ENCODE data around the gene RPP21. TPM values are rescaled to one million over a fixed set of nuclear protein-coding genes. Genes with fewer than 3 reads are reported as not detected.

The RPP21 gene
- total and polyA plus RNA-seq, 10 of the 15 experiments (the other 5 are each of a cell fraction or from before 2014, with no cell fraction given), result 14.3 to 94.6 (median 42.1) TPM

GRCh38 chr6:30325150-30325872 is 19.6 kb upstream of the RPP21 start:
- Histone ChIP-seq H3K36me3 (ENCODE audit: control insufficient read depth in 2 of 2, insufficient read depth in 2 of 2, low read length in 1 of 2) (peaks cover 1 to 10% of the 10 kb centered on the region in 2 experiments; a peak in 3 of 4 replicates), H3K27me3 (replicated peaks in 1 of 2; ENCODE audit: control insufficient read depth in 2 of 2, insufficient read depth in 2 of 2, low read length in 1 of 2) (no peaks in the 10 kb centered on the region), H3K4me2 (ENCODE audit: control insufficient read depth, insufficient read depth) (peak overlapping the region; percentile 98), H3K9me3 (replicated peaks; ENCODE audit: control insufficient read depth, insufficient read depth, low read length) (no peaks in the 10 kb centered on the region), H3K27ac (ENCODE audit: control insufficient read depth, insufficient read depth) (peak overlapping the region; percentile 88), H2AFZ (ENCODE audit: control insufficient read depth, low read depth, low read length) (no peak overlapping the region), H3K79me2 (ENCODE audit: control insufficient read depth, insufficient read depth, low read length) (peaks cover 67% of the 10 kb centered on the region), H4K20me1 (ENCODE audit: control insufficient read depth, insufficient read depth) (no peaks in the 10 kb centered on the region; the same call in 1 of the 2 replicates), H3K4me3 (peak overlapping the region; percentile 95), H3K4me1 (ENCODE audit: control insufficient read depth, insufficient read depth, low read length) (peaks cover 10% of the 10 kb centered on the region), H3K9ac (ENCODE audit: control insufficient read depth, insufficient read depth, low read length) (peak overlapping the region; percentile 92)
- intact Hi-C loops (cut with micrococcal nuclease; ENCODE audit: unreplicated experiment), result loop anchor here (10.0 kb wide), 1 partner anchor 229 kb away; the partner anchor contains the start of genes GNL1 and PRR3
- in situ Hi-C loops (cut with MboI), result no loop called here
- 4% methylated on average over 10 of the region's 10 CpGs for WGBS (ENCODE audit: insufficient coverage, insufficient replicate concordance, low lambda C conversion rate, missing lambda C conversion rate)
- ChIA-PET SMC1A (ENCODE audit: uncharacterized antibody, unreplicated experiment) (interaction anchor here (0.5 to 1.2 kb wide), 7 partner anchors 10 to 113 kb away, joined by 3 to 5 read pairs (median 3); no protein-coding TSS in a partner anchor), CTCF (interaction anchor here (0.7 to 1.5 kb wide), 4 partner anchors 56 to 128 kb away, joined by 3 to 5 read pairs (median 3); no protein-coding TSS in a partner anchor), RAD21 (ENCODE audit: unreplicated experiment) (interaction anchor here (0.6 to 2.2 kb wide), 6 partner anchors 22 to 203 kb away, joined by 3 to 9 read pairs (median 4); partner anchors contain the start of gene TRIM26), POLR2A (interaction anchor here (0.6 to 4.0 kb wide), 12 partner anchors 8 to 216 kb away, joined by 3 to 18 read pairs (median 4); partner anchors contain the start of gene TRIM26)
- FAIRE-seq (peak; percentile 71), DNase-seq (ENCODE audit: low read depth, low spot score) (peak; percentile 23), ATAC-seq (peak; percentile 81)
- TSS peak; percentile 72 for BruUV-seq (replicated peaks)
- TF ChIP-seq NR2F1 (conservative IDR thresholded peaks at IDR 0.05), result no peak
- no peak for TF ChIP-seq MYB (IDR thresholded peaks at IDR 0.05; ENCODE audit: borderline replicate concordance, low read depth, low read length)
- TF ChIP-seq RELA (IDR thresholded peaks at IDR 0.05; ENCODE audit: borderline replicate concordance, partially characterized antibody), result no peak
- no peak for TF ChIP-seq TCF3 (IDR thresholded peaks at IDR 0.05; ENCODE audit: borderline replicate concordance, insufficient read depth, low read depth, low read length)
- TF ChIP-seq CREB1 (IDR thresholded peaks at IDR 0.05; ENCODE audit: low read depth), result no peak
- TF ChIP-seq CEBPZ (IDR thresholded peaks at IDR 0.05; ENCODE audit: low read depth, low read length), result no peak
- TF ChIP-seq SREBF1 (IDR thresholded peaks at IDR 0.05; ENCODE audit: low read length), result no peak
- TF ChIP-seq PAX5 (IDR thresholded peaks at IDR 0.05; ENCODE audit: borderline replicate concordance, low read depth, low read length), result no peak
- TF ChIP-seq KLF5 (IDR thresholded peaks at IDR 0.05; ENCODE audit: partially characterized antibody), result no peak
- TF ChIP-seq MTA2 (IDR thresholded peaks at IDR 0.05; ENCODE audit: low read depth), result no peak
- TF ChIP-seq BRCA1 (IDR thresholded peaks at IDR 0.05; ENCODE audit: low read depth, low read length), result no peak
- TF ChIP-seq NR2C1 (IDR thresholded peaks at IDR 0.05), result no peak
- TF ChIP-seq LARP7 (IDR thresholded peaks at IDR 0.05), result no peak
- TF ChIP-seq PAX8 (IDR thresholded peaks at IDR 0.05), result no peak
- TF ChIP-seq ATF2 (IDR thresholded peaks at IDR 0.05; ENCODE audit: low read length), result no peak
- no peak for TF ChIP-seq E2F8 (IDR thresholded peaks at IDR 0.05; ENCODE audit: low read depth, partially characterized antibody)
- no peak for TF ChIP-seq ZSCAN29 (IDR thresholded peaks at IDR 0.05)
